Upper lobe of left lung (tissue), 6 donors: ENCODE measurements around the gene NT5C1A. TPM values are rescaled to one million over a fixed set of nuclear protein-coding genes. Genes with fewer than 3 reads are reported as not detected.

Experiments used
- ATAC-seq, 2 donors: fragments of 200-7000 bp; cut with Tn5 transposase; one replicate each; pipeline ENCODE4 v1.9.1; 2022; ENCODE audit warnings: mild to moderate bottlenecking in 2 of 2, moderate library complexity in 2 of 2; ENCODE audit not compliant: low FRiP score in 2 of 2
- DNase-seq, 2 donors: peaks; one replicate each; pipeline ENCODE4 v3.0.0-alpha.2; 2019 to 2020
- H3K27ac ChIP-seq, 4 donors: fragments of 200-600 bp; sonication (generic); one replicate each; pipeline ENCODE4 v1.5.1; 2016 to 2019
- H3K27me3 ChIP-seq, 4 donors: fragments of 200-600 bp; sonication (generic); one replicate each; pipeline ENCODE4 v1.5.1; 2017 to 2019
- H3K36me3 ChIP-seq, 4 donors: fragments of 200-600 bp; sonication (generic); one replicate each; pipeline ENCODE4 v1.5.1; 2016 to 2019
- H3K4me1 ChIP-seq, 4 donors: fragments of 200-600 bp; sonication (generic); one replicate each; pipeline ENCODE4 v1.5.1; 2018 to 2019
- H3K4me3 ChIP-seq, 4 donors: fragments of 200-600 bp; sonication (generic); one replicate each; pipeline ENCODE4 v1.5.1; 2017 to 2019; ENCODE audit warnings: mild to moderate bottlenecking in 2 of 4, moderate library complexity in 1 of 4
- H3K9me3 ChIP-seq, 4 donors: fragments of 200-600 bp; sonication (generic); one replicate each; pipeline ENCODE4 v1.5.1; 2018 to 2019
- CTCF ChIP-seq, 6 experiments: fragments of 450-650 bp in 4 of 6; fragments of 200-600 bp in 2 of 6; sonication (generic) in 2 of 6; IDR thresholded peaks; one replicate each; pipeline ENCODE4 v1.5.1; 2016 to 2019; ENCODE audit warnings: antibody characterized with exemption in 6 of 6
- EP300 ChIP-seq, 4 donors: sonication (generic); formaldehyde crosslinking; IDR thresholded peaks; one replicate each; pipeline ENCODE4 v1.5.1; 2017; ENCODE audit warnings: antibody characterized with exemption in 4 of 4, control low read depth in 2 of 4
- POLR2A ChIP-seq, 4 donors: fragments of 450-650 bp; IDR thresholded peaks; one replicate each; pipeline ENCODE4 v1.5.1; 2016 to 2017; ENCODE audit warnings: antibody characterized with exemption in 4 of 4, mild to moderate bottlenecking in 2 of 4
- POLR2AphosphoS5 ChIP-seq, 2 donors: sonication (generic); formaldehyde crosslinking; IDR thresholded peaks; one replicate each; pipeline ENCODE4 v1.5.1; 2017; ENCODE audit warnings: antibody characterized with exemption in 2 of 2
- WGBS, 2 donors: methylation state at CpG; one replicate each; pipeline ENCODE4 v1.1.5; 2017 to 2018; 5-methylcytosine and 5-hydroxymethylcytosine counted together
- total RNA-seq, 6 donors: library from RNA; depleted of rRNA in 4 of 6; stranded (reverse); fragments of >200 nt in 4 of 6; gene quantifications; one replicate each; pipeline versions ENCODE4 v1.1.0 to v1.2.1, GENCODE V29; 2016 to 2021
- donor health status: DM: no; HTN: no; CAD: no; lungs with moderate emphysema.
- donor health status: DM: no; HTN: yes; CAD: no; lungs with severe emphysema.

NT5C1A gene
- total RNA-seq, 6 donors from 2014 or later = 0.37 to 5.5 (median 2.6) TPM; not detected in 2

DNA sequence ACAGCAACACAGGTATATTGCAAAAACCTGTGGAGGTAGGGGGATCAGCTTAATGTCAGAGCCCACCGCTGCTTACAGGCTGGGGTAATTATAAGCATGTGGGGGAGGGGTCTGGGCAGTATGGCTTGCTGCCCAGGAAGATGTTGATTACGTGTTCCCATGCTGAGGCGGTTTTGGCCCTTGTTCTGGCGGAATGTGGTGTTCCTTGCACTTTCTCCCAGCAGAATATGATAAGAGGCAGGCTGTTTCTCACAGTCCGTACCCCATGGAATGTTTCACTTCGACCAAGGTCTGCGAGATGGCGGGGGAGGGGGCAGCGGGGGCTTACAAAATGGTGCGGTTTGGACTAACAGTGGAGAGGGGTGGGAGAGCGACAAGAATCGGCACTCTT is 29.1 kb upstream of the NT5C1A start:
- no peak for TF ChIP-seq POLR2A (IDR thresholded peaks at IDR 0.05)
- TF ChIP-seq CTCF (IDR thresholded peaks at IDR 0.05) = no peak
- no peak for TF ChIP-seq EP300 (IDR thresholded peaks at IDR 0.05)
- no peak for TF ChIP-seq POLR2AphosphoS5 (IDR thresholded peaks at IDR 0.05)
- WGBS, 2 donors = 20 to 51% methylated on average over 8 to 12 of the region's 12 CpGs
- Histone ChIP-seq H3K4me3 (peak overlapping the region in 3 of 4 donors; percentile 10 to 20 (median 13)), H3K27me3 (no peaks in the 10 kb centered on the region), H3K27ac (peak overlapping the region in 2 of 4 donors; percentile 35 to 64), H3K36me3 (no peaks in the 10 kb centered on the region), H3K4me1 (peaks cover 6 to 14% (median 9%) of the 10 kb centered on the region in 4 donors), H3K9me3 (no peaks in the 10 kb centered on the region)
- ATAC-seq = peak; percentile 58
- peak in 1 of 2 donors; percentile 47 for DNase-seq

GRCh38 chr1:39700348-39700747 is 28.4 kb upstream of the NT5C1A start:
- no peaks in the 10 kb centered on the region for H3K36me3 ChIP-seq
- DNase-seq = no peak
- ATAC-seq = no peak
- peaks cover 6 to 14% (median 9%) of the 10 kb centered on the region in 4 donors for H3K4me1 ChIP-seq
- no peak for TF ChIP-seq CTCF (IDR thresholded peaks at IDR 0.05)
- TF ChIP-seq EP300 (IDR thresholded peaks at IDR 0.05) = no peak
- TF ChIP-seq POLR2AphosphoS5 (IDR thresholded peaks at IDR 0.05) = no peak
- no peak for TF ChIP-seq POLR2A (IDR thresholded peaks at IDR 0.05)
- WGBS, 2 donors = 73 to 76% methylated on average over 3 of the region's 3 CpGs
- no peaks in the 10 kb centered on the region for H3K9me3 ChIP-seq
- no peak overlapping the region for H3K27ac ChIP-seq
- no peaks in the 10 kb centered on the region for H3K27me3 ChIP-seq
- no peak overlapping the region for H3K4me3 ChIP-seq

GRCh38 chr1:39699419-39699818 is 27.5 kb upstream of the NT5C1A start:
- Histone ChIP-seq H3K36me3 (no peaks in the 10 kb centered on the region), H3K27ac (no peak overlapping the region), H3K27me3 (no peaks in the 10 kb centered on the region), H3K9me3 (no peaks in the 10 kb centered on the region), H3K4me1 (peaks cover 6 to 14% (median 9%) of the 10 kb centered on the region in 4 donors), H3K4me3 (no peak overlapping the region)
- no peak for ATAC-seq
- DNase-seq = no peak
- WGBS, 2 donors = 95% methylated on average over 3 of the region's 3 CpGs
- TF ChIP-seq CTCF (IDR thresholded peaks at IDR 0.05) = peak in 1 of 6 experiments; percentile 20
- no peak for TF ChIP-seq POLR2AphosphoS5 (IDR thresholded peaks at IDR 0.05)

DNA sequence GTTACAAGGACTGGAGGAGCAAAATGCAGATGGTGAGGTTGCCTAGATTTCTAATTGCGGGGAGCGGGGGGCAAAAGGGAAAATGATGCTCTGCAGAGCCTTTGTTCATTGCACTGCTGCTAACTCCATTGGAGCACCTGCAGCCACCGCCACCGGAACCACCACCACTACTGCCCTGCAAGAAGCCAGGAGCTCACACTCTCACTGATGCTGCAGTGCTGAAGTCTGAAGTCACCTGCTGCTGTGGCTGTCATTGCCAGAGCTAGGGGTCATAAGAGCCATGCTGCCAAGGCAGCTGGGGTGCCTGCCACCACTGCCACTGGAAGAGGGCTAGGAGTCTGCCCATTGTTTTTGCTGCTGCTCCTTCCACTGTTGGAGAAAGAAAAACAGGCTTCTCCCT is 26.7 kb upstream of the NT5C1A start:
- H3K9me3 ChIP-seq = no peaks in the 10 kb centered on the region
- DNase-seq (no peak), ATAC-seq (no peak)
- WGBS, 2 donors = 93 to 97% methylated on average over 4 of the region's 4 CpGs
- H3K36me3 ChIP-seq = no peaks in the 10 kb centered on the region
- peaks cover 6 to 14% (median 9%) of the 10 kb centered on the region in 4 donors for H3K4me1 ChIP-seq
- no peaks in the 10 kb centered on the region for H3K27me3 ChIP-seq
- H3K27ac ChIP-seq = no peak overlapping the region
- H3K4me3 ChIP-seq = no peak overlapping the region
- TF ChIP-seq CTCF (IDR thresholded peaks at IDR 0.05) = no peak
- no peak for TF ChIP-seq POLR2AphosphoS5 (IDR thresholded peaks at IDR 0.05)
- no peak for TF ChIP-seq EP300 (IDR thresholded peaks at IDR 0.05)
- no peak for TF ChIP-seq POLR2A (IDR thresholded peaks at IDR 0.05)

GRCh38 chr1:39696448-39696847 is 24.5 kb upstream of the NT5C1A start:
- Histone ChIP-seq H3K4me3 (no peak overlapping the region), H3K36me3 (no peaks in the 10 kb centered on the region), H3K9me3 (no peaks in the 10 kb centered on the region), H3K27me3 (peaks cover 0 to 12% (median 5%) of the 10 kb centered on the region in 4 donors), H3K27ac (no peak overlapping the region), H3K4me1 (peaks cover 10 to 19% (median 15%) of the 10 kb centered on the region in 4 donors)
- 77 to 81% methylated on average over 1 of the region's 1 CpG for WGBS, 2 donors
- no peak for TF ChIP-seq CTCF (IDR thresholded peaks at IDR 0.05)
- DNase-seq (no peak), ATAC-seq (no peak)
